Vagina (tissue), 2 donors: ENCODE measurements around the gene ATG4D.
"Not testable (repeated sequence)": the region's sequence is repeated elsewhere in the genome, so short reads cannot be mapped to it uniquely, and the experiment has no call there.

Source experiments
- POLR2A ChIP-seq, 2 donors: fragments of 450-650 bp; IDR thresholded peaks; one replicate each; pipeline ENCODE4 v1.6.1; 2017; ENCODE audit warnings: antibody characterized with exemption in 2 of 2, mild to moderate bottlenecking in 2 of 2, moderate library complexity in 2 of 2
- POLR2AphosphoS5 ChIP-seq, 2 donors: sonication (generic); formaldehyde crosslinking; IDR thresholded peaks; one replicate each; pipeline ENCODE4 v1.9.0; 2017; ENCODE audit warnings: antibody characterized with exemption in 2 of 2, mild to moderate bottlenecking in 2 of 2, low read depth in 1 of 2; ENCODE audit not compliant: insufficient read depth in 1 of 2
- TF ChIP-seq, protein P1 (sequence below), 3 experiments: fragments of 450-650 bp in 2 of 3; fragments of 200-600 bp in 1 of 3; sonication (generic) in 1 of 3; IDR thresholded peaks; one replicate each; pipeline ENCODE4 v1.5.1; 2017 to 2019; ENCODE audit warnings: antibody characterized with exemption in 3 of 3, mild to moderate bottlenecking in 2 of 3, moderate library complexity in 2 of 3

DNA sequence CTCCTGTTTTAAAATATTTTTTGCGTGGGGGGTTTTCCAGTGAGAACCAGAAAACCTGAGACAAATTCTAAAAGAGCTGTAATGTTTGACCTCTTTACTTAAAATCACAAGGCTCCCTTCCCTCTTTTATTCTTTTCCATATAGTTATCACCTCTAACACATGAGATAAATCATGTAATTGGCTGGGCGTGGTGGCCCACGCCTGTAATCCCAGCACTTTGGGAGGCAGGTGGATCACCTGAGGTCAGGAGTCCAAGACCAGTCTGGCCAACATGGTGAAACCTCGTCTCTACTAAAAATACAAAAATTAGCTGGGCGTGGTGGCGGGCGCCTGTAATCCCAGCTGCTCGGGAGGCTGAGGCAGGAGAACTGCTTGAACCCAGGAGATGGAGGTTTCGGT is 7.3 kb downstream of the ATG4D start:
- TF ChIP-seq, protein P1, sequence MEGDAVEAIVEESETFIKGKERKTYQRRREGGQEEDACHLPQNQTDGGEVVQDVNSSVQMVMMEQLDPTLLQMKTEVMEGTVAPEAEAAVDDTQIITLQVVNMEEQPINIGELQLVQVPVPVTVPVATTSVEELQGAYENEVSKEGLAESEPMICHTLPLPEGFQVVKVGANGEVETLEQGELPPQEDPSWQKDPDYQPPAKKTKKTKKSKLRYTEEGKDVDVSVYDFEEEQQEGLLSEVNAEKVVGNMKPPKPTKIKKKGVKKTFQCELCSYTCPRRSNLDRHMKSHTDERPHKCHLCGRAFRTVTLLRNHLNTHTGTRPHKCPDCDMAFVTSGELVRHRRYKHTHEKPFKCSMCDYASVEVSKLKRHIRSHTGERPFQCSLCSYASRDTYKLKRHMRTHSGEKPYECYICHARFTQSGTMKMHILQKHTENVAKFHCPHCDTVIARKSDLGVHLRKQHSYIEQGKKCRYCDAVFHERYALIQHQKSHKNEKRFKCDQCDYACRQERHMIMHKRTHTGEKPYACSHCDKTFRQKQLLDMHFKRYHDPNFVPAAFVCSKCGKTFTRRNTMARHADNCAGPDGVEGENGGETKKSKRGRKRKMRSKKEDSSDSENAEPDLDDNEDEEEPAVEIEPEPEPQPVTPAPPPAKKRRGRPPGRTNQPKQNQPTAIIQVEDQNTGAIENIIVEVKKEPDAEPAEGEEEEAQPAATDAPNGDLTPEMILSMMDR (IDR thresholded peaks at IDR 0.05): not testable (repeated sequence)
- not testable (repeated sequence) for TF ChIP-seq POLR2A (IDR thresholded peaks at IDR 0.05); POLR2AphosphoS5 (IDR thresholded peaks at IDR 0.05; ENCODE audit: insufficient read depth in 1 of 2, low read depth in 1 of 2)
